A549 treated with CpdA at 1 μM for 4 hours (cell line): ENCODE results near the gene PTEN. TPM values are rescaled to one million over a fixed set of nuclear protein-coding genes. Genes with fewer than 3 reads are reported as not detected.

Source experiments
- total RNA-seq: library from RNA; stranded (reverse); fragments of 200-300 nt; extraction: Qiagen RNA extraction; gene quantifications from 5 replicates; pipeline ENCODE4 v1.2.3, GENCODE V29; 2022; ENCODE audit warnings: low read depth

PTEN gene
- 41.3 to 73.9 TPM (median 48.4 TPM) in 5 replicates for total RNA-seq

GRCh38 chr10:87863053-87863943 lies at the start of gene PTEN, which contains the start of gene KLLN:
PTEN (plus strand) TSS chr10:87863625; CDS start chr10:87864470, 845 bp downstream.
KLLN (minus strand) TSS chr10:87863533; CDS start chr10:87862487, 1,046 bp downstream.

GRCh38 chr10:87817609-87818504 lies 45.6 kb upstream of the PTEN start, which contains the start of gene ATAD1:
ATAD1 (minus strand) TSS chr10:87818226; CDS start chr10:87814599, 3,627 bp downstream.

Other genes starting within 250 kb of the PTEN start
- gene PAPSS2, start 203.7 kb upstream of the PTEN start, total RNA-seq = 23.1 to 27.9 TPM (median 26.3 TPM) in 5 replicates
- gene ATAD1, start 45.4 kb upstream of the PTEN start, total RNA-seq = 38.8 to 60.6 TPM (median 46.2 TPM) in 5 replicates
- 0.50 to 0.63 TPM (median 0.59 TPM) in 5 replicates for gene KLLN, start 92 bp upstream of the PTEN start, total RNA-seq